ENCODE results near the gene BRD1.

BRD1 gene

DNA sequence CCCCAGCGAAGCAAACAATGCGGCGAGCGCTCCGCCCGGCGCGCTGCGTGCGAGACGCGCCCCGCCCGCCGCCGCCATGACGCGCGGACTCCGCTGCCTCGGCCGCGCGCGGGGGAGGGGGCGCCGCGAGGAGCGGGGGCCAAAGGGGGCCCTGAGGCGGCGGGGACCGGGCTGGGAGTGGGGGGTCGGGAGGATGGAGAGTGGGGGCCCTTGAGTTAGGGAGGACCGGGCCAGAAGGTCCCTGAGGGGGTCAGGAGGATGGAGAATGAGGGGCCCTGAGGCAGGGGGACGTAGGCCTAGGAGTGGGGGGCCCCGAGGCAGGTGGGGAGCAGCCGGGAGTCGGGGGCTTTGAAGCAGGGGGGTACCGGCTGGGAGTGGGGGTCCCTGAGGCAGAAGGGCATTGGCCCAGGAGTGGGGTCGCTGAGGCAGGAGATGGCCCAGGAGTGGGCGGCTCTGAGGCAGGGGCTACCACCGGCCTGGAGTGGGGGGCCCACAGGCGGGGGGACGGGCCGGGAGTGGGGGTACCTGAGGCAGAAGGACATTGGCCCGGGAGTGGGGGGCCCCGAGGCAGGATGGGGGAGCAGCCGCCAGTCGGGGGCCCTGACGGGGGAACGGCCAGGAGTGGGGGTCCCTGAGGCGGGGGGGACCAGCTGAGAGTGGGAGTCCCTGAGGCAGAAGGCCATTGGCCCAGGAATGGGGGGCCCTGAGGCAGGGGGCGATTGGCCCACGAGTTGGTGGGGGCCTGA lies at the start of gene BRD1:
BRD1 (minus strand) TSS at position 21 of the 746 bp plus-strand sequence. CDS start 3,556 bp downstream, outside the sequence.
- DNase-seq: peak in 24 of 51 donors; percentile 1 to 69 (median 29)

DNA sequence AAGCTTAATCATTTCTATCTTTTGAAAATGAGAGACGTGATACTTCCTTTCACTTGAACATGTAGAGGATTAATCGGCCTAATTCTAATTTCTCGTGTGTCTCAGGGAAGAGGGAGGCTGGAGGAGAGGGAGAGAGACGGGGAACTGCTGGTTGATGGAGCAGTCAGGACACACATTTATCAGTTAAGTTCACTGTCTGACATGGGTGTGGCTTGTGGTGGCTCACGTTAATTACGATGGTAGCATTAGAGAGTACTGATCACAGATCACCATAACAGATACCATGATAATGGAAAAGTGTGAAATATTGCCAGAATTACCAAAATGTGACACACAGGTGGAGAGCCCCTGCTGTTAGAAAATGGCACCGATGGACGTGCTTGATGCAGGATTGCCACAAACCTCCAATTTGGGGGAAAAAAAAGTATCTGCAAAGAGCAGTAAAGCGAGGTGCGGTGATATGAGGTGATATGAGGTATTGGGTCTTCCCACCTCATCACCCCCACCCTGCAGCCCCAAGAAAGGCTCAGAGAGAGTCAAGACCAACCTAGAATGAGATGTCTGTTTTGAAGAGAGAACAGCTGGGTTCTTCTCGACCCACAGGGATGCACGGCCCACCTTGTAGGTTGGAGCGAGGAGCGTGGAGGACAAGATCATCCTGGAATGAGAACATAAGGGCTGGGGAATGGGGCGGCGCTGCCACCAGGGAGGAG lies 45.7 kb upstream of the BRD1 start:
- no peak for DNase-seq

DNA sequence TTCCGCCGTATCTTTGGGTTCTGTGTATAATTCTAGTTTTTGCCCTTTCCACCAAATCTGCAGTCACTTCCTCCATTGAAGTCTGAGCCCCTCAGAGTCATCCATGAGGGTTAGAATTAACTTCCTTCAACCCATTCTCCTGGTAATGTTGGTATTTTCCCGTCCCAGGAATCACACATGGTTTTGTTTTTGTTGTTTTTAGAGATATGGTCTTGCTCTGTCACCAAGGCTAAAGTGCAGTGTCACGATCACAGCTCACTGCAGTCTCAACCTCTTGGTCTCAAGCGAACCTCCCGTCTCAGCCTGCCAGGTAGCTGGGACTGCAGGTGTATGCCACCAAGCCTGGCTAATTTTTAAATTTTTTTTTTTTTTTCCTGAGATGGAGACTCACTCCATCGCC lies 44.7 kb upstream of the BRD1 start:
- no peak for DNase-seq

DNA sequence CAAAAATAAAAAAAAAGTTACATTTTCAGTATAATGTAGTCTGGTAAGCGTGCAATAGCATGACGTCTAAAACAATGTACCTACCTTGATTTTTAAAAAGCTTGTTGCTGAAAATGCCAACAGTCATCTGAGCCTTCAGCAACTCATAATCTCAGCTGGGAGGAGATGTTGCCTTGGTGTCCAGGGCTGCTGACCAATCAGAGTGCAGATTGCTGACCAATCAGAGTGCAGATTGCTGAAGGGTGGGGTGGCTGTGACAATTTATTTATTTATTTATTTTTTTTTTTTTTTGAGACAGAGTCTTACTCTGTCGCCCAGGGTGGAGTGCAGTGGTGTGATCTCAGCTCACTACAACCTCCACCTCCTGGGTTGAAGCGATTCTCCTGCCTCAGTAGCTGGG lies 43.8 kb upstream of the BRD1 start:
- DNase-seq: no peak

DNA sequence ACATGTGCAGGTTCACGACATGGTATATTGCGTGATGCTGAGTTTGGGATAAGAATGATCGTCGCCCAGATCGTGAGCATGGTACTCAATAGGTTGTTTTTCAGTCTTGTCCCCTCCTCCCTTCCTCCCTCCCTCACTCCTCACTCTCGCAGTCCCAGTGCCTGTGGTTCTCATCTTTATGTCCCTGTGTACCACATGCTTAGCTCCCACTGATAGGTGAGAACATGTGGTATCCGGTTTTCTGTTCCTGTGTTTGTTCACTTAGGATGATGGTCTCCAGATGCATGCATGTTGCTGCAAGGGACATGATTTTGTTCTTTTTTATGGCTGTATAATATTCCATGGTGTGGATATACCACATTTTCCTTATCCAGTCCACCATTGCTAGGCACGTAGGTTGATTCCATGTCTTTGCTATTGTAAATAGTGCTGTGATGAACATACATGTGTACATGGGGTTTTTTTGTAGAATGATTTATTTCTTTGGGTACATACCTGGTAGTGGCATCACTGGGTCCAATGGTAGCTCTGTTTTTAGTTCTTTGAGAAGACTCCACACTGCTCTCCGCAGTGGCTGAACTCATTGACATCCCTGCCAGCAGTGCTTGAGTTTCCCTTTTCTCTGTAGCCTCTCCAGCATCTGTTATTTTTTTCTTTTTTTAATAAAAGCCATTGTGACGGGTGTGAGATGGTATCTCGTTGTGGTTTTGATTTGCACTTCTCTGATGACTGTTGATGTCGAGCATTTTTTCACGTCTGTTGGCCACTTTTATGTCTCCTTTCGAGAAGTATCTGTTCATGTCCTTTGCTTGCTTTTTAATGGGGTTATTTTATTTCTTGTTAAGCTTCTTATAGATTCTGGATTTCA lies 42.4 kb upstream of the BRD1 start:
- no peak for DNase-seq

DNA sequence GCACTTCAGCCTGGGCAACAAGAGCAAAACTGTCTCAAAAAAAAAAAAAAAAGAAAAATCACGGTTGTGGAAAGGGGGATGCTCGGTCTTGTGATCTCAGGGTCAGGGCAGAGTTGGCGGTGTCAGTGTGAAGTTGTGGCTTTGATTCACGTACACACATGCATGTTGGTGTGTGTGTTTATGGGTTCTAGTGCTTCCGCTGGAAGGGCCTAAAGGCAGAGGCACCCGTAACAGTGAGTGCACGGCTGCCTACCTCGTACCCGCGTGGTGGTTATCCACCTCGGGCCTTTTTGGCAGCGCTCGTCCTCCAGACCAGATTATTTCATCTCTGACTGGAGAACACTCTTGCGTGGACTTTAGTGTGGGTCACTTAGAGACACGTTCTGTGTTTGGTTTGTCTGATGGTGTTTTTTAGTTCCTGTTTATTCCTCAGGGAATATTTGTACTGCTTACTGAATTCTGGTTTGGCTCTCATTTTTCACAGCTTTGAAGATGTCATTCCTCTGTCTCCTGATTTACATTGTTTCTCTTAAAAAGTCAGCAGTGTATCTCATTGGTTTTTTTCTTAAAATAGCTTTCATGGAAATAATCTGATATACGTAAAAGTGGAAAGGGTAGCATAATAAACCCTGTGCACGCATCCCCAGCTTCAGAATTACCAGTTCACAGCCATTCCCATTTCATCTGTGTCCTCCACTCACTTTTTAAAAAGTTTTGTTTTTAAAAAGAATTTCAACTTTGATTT lies 41.6 kb upstream of the BRD1 start:
- DNase-seq: no peak

DNA sequence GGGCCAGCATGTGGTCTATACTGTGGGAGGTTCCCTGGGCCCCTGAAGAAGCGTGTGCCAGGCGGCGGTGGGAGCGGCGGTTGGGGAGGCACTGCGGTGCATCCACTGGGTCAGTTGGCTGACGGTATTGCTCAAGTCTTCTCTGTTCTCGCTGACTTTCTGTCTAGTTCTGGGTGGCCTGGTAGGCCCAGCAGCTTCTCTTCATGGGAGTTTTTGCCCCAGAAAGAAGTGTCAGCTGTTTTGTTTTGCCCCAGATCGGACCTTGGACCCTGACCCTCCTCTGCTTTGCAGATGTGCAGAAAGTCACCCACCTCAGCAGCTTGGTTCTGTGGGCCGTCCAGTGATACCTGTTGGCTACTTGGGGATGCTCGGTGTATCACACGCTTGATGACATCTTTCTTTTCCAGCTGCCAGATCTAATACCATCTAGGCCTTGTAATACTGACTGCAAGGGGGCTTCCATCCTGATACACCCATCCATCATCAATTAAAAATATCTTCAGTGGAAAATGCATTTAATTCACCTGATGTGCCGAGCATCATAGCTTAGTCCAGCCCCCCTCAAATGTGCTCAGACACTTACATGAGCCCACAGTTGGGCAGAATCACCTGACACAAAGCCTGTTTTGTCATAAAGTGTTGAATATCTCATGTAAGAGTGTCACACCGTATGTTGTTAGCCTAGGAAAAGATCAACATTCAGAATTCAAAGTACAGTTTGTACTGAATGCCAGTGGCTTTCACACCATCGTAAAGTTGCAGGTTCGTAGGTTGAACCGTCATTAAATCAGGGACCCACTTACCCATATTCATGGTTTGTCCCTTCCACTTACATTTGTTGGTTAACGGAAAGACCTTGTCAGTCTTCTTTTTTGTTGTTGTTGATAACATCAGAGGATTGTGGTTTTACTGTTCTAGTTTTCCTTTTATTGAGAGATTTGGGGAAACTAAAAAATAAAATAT lies 39.9 kb upstream of the BRD1 start:
- DNase-seq: no peak

DNA sequence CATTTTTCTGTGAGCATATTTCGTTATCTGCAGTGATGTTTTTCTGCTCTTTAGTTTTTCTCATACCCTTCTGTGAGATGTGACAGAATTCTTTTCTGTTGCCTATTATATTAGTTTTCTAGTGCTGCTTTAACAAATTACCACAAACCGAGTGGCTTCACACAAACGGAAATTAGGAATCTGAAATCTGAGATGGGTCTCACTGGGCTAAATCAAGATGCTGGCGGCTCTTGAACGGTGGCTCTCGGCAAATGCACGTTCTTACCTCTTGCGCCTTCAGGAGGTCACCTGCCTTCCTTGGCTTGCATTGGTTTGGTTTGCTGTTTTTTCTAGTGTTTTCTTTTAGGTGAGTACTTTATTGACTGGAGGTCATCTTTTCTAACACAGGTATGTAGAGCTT lies 39.0 kb upstream of the BRD1 start:
- no peak for DNase-seq

DNA sequence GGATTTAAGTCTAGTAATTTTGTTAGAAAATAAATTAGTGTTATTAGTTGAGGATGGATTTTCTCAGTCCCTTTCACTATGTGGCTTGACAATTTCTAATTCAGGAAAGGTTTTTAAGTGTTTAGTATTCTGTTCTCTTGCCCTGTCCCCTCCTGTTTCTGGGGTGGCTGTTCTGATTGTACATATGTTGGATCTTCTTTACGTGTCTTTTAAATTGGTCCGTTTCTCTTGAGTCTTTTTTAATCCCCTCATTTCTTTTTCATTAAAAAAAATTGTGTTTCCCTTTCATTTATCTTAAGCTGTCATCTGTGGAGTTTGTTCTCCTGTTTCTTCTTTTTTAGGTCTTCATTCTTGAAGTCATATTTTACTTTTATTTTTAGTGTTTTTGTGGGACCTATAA lies 38.5 kb upstream of the BRD1 start:
- no peak for DNase-seq

DNA sequence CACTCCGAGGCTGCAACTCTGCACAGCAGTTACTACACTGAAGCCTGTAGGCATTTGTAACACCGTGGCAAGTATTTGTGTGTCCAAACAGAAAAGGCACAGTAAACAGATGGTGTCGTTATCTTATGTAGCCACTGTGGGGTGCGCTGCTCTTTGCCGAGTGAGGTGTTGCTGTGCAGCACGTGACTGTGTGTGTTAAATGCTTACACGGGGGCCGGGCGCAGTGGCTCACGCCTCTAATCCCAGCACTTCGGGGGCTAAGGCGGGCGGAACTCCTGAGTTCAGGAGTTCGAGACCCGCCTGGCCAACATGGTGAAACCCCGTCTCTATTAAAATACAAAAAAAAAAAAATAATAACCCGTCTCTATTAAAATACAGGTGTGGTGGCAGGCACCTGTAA lies 37.5 kb upstream of the BRD1 start:
- no peak for DNase-seq

DNA sequence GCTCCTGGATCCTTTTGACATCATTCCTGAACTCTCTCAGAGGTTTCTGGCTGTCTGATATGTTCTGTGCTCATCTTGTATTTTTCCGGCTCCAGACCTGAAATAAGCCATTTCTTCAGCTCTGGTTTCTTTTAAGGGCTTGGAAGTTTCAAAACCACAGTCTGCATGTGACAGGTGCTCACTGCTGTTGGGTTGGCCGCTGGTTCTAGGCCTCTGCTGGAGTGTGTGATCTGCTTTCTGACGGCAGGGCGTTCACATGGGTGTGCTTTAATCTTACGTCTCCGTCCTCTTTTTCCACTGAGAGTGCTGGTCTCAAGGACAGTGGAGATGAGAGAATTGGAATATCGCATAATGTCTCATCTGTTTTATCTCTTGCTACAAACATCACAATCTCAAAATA lies 36.3 kb upstream of the BRD1 start:
- no peak for DNase-seq

DNA sequence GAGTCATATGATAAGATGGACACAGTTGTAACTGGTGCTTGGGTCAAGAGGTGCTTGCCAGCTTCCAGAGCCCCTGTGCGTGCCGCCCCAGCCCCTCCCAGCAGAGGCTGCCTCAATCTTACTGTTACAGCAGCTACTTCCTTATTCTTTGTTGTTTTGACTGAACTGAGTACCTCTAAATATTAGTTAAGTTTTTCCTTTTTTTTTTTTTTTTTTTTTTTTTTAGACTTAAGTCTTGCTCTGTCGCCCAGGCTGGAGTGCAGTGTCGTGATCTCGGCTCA lies 34.8 kb upstream of the BRD1 start:
- no peak for DNase-seq

DNA sequence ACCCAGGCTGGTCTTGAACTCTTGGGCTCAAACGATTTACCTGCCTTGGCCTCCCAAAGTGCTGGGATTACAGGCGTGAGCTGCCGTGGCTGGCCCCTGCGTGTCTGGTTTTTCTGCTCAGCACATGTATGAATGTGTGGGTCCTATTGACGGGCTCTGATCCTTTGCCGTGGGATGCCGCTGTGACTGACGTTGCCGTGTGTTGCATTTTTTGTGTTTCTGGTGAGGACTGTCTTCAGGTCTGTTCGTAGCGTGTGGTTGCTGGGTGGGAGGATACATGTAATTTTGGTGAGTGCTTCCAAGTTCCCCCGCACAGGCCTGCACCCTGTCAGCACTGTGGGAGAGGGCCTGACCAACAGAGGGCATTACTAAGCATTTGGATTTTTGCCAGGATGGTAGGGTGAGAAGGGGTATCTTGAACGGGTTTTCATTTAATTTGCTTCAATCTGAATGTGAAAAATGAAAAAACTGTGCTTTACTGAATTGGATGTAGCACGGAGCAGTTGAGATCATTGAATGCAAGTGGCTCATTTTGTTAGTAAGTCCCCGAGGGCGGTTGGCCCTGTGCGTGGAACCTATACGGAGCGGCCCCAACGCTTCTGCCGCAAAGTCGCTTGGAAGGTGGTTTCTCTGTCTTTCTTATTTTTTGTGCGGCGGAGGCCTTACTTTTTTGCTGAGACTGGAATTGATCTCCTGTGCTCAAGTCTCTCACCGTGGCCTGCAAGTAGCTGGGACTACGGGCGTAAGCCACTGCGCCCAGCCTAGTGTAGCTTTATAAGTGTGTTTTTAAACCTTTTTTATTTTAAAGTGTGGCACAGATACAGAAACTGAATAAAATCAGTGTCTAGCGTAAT lies 34.2 kb upstream of the BRD1 start:
- DNase-seq: peak in 1 of 51 donors; percentile 26

DNA sequence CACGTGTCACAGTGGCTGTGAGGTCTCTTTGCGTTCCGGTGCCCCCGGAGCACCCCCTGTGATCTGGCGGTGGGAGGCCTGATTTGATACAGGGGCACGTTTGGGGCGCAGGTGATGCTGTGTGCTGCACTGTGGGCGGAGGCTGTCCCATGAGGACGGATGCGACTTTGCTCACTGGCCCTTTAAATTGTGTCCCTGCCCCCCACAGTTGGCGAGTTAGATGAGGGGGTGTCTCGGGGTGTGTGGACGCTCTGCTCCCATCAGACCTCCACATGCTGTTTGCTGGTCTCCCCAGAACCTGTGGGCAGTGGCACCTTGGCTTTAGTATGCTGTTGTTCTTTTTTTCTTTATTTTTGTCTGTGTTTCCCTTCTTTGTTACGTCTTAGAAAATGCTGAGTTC lies 31.2 kb upstream of the BRD1 start:
- no peak for DNase-seq

DNA sequence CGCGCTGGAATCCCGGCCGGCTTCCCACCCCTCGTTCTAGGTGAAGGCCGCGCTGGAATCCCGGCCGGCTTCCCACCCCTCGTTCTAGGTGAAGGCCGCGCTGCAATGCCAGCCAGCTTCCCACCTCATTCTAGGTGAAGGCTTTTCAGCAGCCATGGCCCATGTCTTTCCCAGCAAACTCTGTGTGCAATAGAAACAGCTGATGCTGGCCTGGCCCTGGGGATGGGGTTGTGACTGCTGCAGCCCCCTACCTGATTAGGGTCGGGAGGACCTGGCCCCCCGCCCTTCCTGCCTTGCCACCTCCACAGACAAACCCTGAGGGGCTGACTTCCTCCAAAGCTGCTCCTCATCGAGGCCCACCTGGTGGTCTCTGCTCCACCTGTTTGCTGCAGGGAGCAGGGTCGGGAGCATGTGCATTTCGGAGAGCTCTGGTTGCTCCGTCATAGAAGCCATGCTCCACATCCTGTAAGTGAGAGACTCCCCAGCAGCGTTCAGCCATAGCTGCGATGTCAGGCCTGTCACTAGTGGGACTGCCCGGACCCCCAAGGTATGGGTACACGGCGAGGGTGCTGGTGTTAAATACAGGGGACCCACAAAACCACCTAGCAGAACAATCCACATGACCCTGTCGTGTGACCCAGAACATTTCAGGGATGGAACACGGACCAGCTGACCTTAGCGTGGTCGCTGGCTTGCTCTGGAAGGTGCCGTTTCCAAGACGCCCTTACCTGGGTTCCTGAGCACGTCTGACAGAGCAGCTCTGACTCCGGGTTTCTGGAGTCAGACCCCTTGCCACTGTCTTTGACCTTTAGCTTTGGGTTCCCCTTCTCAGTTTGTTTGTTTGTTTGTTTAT lies 29.3 kb upstream of the BRD1 start:
- no peak for DNase-seq

DNA sequence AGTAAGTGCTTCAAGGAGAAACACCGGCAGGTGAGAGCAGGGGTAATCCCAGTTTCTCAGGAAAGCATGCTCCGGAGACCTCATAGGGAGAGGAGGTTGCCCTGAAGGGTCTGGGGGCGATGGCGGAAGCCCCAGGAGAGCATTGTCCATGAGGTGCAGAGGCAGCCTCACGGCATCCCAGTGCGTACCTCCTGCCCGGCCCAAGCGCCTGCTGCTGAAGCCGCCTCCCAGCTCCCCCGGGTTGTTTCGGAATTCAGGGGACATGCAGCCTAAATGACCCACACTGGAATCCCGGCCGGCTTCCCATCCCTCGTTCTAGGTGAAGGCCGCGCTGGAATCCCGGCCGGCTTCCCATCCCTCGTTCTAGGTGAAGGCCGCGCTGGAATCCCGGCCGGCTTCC lies 28.7 kb upstream of the BRD1 start:
- no peak for DNase-seq

DNA sequence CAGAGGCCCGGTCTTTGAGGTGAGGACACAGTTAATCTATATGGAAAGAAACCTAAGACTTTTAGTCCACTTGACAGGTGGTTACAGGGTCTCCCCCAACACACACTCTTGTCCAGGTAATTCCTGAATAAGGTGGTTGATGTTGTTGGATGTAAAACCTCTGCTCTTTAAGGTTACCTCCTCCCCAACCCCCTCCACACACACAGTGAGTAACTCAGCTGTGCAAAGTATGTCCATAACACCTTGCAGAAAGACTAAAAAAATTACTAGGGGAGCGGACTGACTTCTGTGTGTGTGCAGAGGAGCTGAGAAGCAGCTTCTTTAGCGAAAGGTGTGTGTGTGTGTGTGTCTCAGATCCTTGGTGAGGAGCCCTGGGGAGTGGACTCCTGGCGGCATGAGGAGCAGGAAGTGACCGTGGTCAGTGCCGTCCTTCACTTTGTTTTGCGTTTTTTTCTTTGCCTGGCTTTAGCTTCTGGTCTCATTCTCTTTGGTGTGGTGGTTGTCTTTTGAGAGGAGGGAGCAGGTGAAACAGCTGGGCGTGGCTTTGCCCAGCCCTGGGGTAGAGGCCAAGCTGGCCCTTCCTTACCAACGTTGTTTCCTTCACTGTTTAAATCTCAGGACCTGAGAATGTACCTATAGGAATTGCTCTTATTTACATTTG lies 27.7 kb upstream of the BRD1 start:
- no peak for DNase-seq

Data from hypothalamus (tissue), 51 donors.